GM12872 (cell line): ENCODE measurements around the gene PLEKHH1.

ENCODE experiments used
- CTCF ChIP-seq: IDR thresholded peaks from 3 replicates; pipeline ENCODE4 v1.5.1; 2011; ENCODE audit warnings: low read depth, mild to moderate bottlenecking, low read length, moderate library complexity; ENCODE audit not compliant: insufficient read depth

PLEKHH1 gene

GRCh38 chr14:67519406-67519805 is 13.7 kb upstream of the PLEKHH1 start:
- no peak for TF ChIP-seq CTCF

GRCh38 chr14:67520482-67520881 is 12.6 kb upstream of the PLEKHH1 start:
- TF ChIP-seq CTCF = no peak

- TF ChIP-seq CTCF = no peak
Measured at GRCh38 chr14:67522270-67522669, 10.8 kb upstream of the PLEKHH1 start.

GRCh38 chr14:67523764-67524633 is 9.1 kb upstream of the PLEKHH1 start:
- no peak for TF ChIP-seq CTCF

- TF ChIP-seq CTCF = no peak
Measured at GRCh38 chr14:67524634-67524963, 8.5 kb upstream of the PLEKHH1 start.

- no peak for TF ChIP-seq CTCF
Measured at GRCh38 chr14:67525389-67525788, 7.7 kb upstream of the PLEKHH1 start.

GRCh38 chr14:67526181-67526580 is 6.9 kb upstream of the PLEKHH1 start:
- TF ChIP-seq CTCF = no peak
